K562 (cell line): ENCODE measurements around the gene ACBD4. TPM values are rescaled to one million over a fixed set of nuclear protein-coding genes. Genes with fewer than 3 reads are reported as not detected.
A peak's percentile ranks its signal among the peaks of the same experiment; 100 is the strongest.

Experiments used
- CBX1 ChIP-seq: sonication (generic); IDR thresholded peaks from 2 replicates; pipeline ENCODE4 v1.6.1; 2016; ENCODE audit warnings: antibody characterized with exemption, low read depth, mild to moderate bottlenecking
- CEBPB ChIP-seq: fragments of 450-650 bp; IDR thresholded peaks from 2 replicates; pipeline ENCODE4 v1.6.1; 2016; ENCODE audit warnings: missing genetic modification characterization, missing compliant biosample characterization
- DPF2 ChIP-seq: fragments of 450-650 bp; IDR thresholded peaks from 2 replicates; pipeline ENCODE4 v1.6.1; 2016
- HMG20B ChIP-seq: fragments of 250-450 bp; sonication (Bioruptor Pico); IDR thresholded peaks from 2 replicates; pipeline ENCODE4 v1.5.0; 2021; ENCODE audit warnings: mild to moderate bottlenecking
- MTA1 ChIP-seq: fragments of 450-650 bp; IDR thresholded peaks from 2 replicates; pipeline ENCODE4 v1.6.1; 2017; ENCODE audit warnings: borderline replicate concordance
- MTF1 ChIP-seq: fragments of 250-450 bp; sonication (Bioruptor Pico); IDR thresholded peaks from 2 replicates; pipeline ENCODE4 v1.9.0; 2021; ENCODE audit warnings: moderate library complexity, mild to moderate bottlenecking, inconsistent platforms, borderline replicate concordance
- PPARD ChIP-seq: fragments of 250-450 bp; sonication (Bioruptor Pico); IDR thresholded peaks from 2 replicates; pipeline ENCODE4 v1.8.0; 2022; ENCODE audit warnings: inconsistent platforms, mild to moderate bottlenecking, moderate library complexity
- RAD21 ChIP-seq, 2 experiments: fragments of 250-450 bp in 1 of 2; fragments of 450-650 bp in 1 of 2; sonication (Bioruptor Pico) in 1 of 2; formaldehyde crosslinking in 1 of 2; IDR thresholded peaks in 1 of 2; conservative IDR thresholded peaks in 1 of 2; 2 replicates each; pipeline versions ENCODE4 v1.4.0 to v1.8.0; 2020 to 2022; ENCODE audit warnings: mild to moderate bottlenecking in 2 of 2, moderate library complexity in 1 of 2
- RBM34 ChIP-seq: fragments of 200-400 bp; formaldehyde crosslinking; IDR thresholded peaks from 2 replicates; pipeline ENCODE4 v1.6.1; 2018; ENCODE audit warnings: low read length, borderline replicate concordance; ENCODE audit not compliant: insufficient read depth
- SMARCB1 ChIP-seq: IDR thresholded peaks from 2 replicates; pipeline ENCODE4 v1.6.1; 2011; ENCODE audit warnings: improper control_type of control experiment, low read depth; ENCODE audit not compliant: insufficient read length
- TAF1 ChIP-seq: IDR thresholded peaks from 2 replicates; pipeline ENCODE4 v1.6.1; 2011; ENCODE audit warnings: mild to moderate bottlenecking, low read length, moderate library complexity; ENCODE audit not compliant: insufficient read depth, control insufficient read depth, severe bottlenecking; ENCODE audit errors: extremely low read depth
- THRAP3 ChIP-seq: fragments of 450-650 bp; IDR thresholded peaks from 2 replicates; pipeline ENCODE4 v1.6.1; 2016; ENCODE audit warnings: mild to moderate bottlenecking, inconsistent platforms, borderline replicate concordance
- TSC22D4 ChIP-seq: fragments of 450-650 bp; IDR thresholded peaks from 2 replicates; pipeline ENCODE4 v1.6.1; 2016; ENCODE audit warnings: missing genetic modification characterization, missing biosample characterization, control low read depth
- ZNF12 ChIP-seq: sonication (generic); formaldehyde crosslinking; IDR thresholded peaks from 2 replicates; pipeline ENCODE4 v1.4.0; 2020; ENCODE audit warnings: mild to moderate bottlenecking, missing genetic modification reagents
- ZSCAN29 ChIP-seq: fragments of 450-650 bp; IDR thresholded peaks from 2 replicates; pipeline ENCODE4 v1.6.1; 2017
- polyA plus RNA-seq, 8 experiments: library from polyadenylated mRNA; depleted of rRNA in 4 of 8; stranded (reverse) in 5 of 8; unstranded in 3 of 8; fragments of >200 nt; fragmentation: Nextera tagmentation in 2 of 8; fragmentation: Illumina TruSeq in 1 of 8; extraction: Ambion mirVana in 2 of 8; extraction: Trizol in 1 of 8; gene quantifications; 2 replicates each; pipeline versions ENCODE4 v1.2.1 to v1.2.3, GENCODE V29; 2011 to 2014; ENCODE audit warnings: inconsistent platforms in 1 of 8, missing spikeins in 1 of 8
- total RNA-seq, 7 experiments: library from RNA; depleted of rRNA in 6 of 7; stranded (reverse); fragments of >200 nt in 6 of 7; fragmentation: Illumina TruSeq in 2 of 7; extraction: Trizol in 2 of 7; gene quantifications; 2 replicates each; pipeline versions ENCODE4 v1.2.1 to v1.2.3, GENCODE V29; 2011 to 2021; ENCODE audit warnings: low replicate concordance in 1 of 7
- TF ChIP-seq, protein P1 (sequence below): fragments of 450-650 bp; IDR thresholded peaks from 2 replicates; pipeline ENCODE4 v1.7.0; 2016; ENCODE audit warnings: borderline replicate concordance
- TF ChIP-seq, protein P2 (sequence below): fragments of 250-450 bp; sonication (Bioruptor Pico); IDR thresholded peaks from 2 replicates; pipeline ENCODE4 v1.5.0; 2020; ENCODE audit warnings: mild to moderate bottlenecking
- TF ChIP-seq, protein P3 (sequence below): IDR thresholded peaks from 3 replicates; pipeline ENCODE4 v1.6.1; 2011; ENCODE audit warnings: borderline replicate concordance, mild to moderate bottlenecking, moderate library complexity; ENCODE audit not compliant: insufficient read length; ENCODE audit errors: extremely low read depth

ACBD4 gene
- total and polyA plus RNA-seq, 9 of the 15 experiments (the other 6 are each of a cell fraction or from before 2014, with no cell fraction given) = 0.14 to 6.9 (median 4.6) TPM

DNA sequence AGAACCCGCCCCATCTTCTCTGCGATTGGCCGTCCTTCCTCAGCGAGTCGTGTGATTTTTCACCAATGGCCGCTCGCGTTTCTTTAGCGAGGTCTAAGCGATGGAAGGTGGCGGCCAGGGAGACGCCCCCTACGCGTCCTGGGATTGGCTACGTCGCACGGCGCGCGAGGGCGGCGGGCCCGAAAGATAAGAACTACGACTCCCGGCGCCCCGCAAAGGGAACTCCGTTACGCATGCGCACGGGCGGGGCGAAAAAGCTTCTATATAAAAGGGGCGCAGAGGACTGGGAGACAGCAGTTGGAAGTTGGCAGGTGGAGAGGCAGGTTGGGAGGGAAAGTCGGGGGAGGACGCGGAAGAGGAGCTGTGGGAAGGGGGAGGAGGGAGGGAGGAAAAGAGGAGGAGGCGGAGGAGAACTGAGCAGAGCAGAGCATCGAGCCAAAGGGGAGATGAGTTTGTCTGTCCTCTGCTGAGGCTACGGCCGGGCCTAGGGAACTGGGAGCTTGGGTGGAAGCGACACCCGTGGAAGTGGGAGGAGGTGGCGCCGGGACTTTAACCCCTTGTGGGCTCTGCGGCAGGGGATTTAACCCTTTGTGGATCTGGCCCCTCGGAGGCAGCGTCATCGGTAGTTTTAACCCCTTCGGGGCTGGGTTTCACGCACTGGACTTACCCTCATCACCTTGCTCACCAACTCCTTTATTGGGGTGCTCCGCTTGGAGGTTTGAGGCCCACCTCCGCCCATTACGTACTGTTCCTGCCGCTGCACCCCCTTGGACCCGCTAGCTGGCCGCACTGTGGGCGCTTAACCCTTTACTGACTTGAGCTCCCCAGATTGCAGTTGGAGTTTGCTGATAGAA lies 12.9 kb downstream of the ACBD4 start, which contains the start of gene HEXIM1 (continued):
- TF ChIP-seq, protein P1, sequence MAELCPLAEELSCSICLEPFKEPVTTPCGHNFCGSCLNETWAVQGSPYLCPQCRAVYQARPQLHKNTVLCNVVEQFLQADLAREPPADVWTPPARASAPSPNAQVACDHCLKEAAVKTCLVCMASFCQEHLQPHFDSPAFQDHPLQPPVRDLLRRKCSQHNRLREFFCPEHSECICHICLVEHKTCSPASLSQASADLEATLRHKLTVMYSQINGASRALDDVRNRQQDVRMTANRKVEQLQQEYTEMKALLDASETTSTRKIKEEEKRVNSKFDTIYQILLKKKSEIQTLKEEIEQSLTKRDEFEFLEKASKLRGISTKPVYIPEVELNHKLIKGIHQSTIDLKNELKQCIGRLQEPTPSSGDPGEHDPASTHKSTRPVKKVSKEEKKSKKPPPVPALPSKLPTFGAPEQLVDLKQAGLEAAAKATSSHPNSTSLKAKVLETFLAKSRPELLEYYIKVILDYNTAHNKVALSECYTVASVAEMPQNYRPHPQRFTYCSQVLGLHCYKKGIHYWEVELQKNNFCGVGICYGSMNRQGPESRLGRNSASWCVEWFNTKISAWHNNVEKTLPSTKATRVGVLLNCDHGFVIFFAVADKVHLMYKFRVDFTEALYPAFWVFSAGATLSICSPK = peak; percentile 88; the same call in 1 of the 2 replicates
- TF ChIP-seq PPARD (CRISPR knock-in tag) (no peak), SMARCB1 (no peak), TAF1 (peak; percentile 100), DPF2 (peak; percentile 74), CEBPB (tag) (no peak), ZSCAN29 (no peak), CBX1 (peak; percentile 99), MTF1 (CRISPR knock-in tag) (no peak), HMG20B (CRISPR knock-in tag) (peak; percentile 85; the same call in 1 of the 2 replicates), THRAP3 (peak; percentile 87; the same call in 1 of the 2 replicates), RAD21 (CRISPR knock-in tag; conservative IDR thresholded peaks at IDR 0.05 in 1 of 2, IDR thresholded peaks at IDR 0.05 in 1 of 2) (0 out of 4 replicates have a peak, but pooled peaks of 1 of the 2 experiments have one; percentile 10), RBM34 (no peak), TSC22D4 (no peak), ZNF12 (CRISPR knock-in tag) (no peak; the same call in 1 of the 2 replicates), MTA1 (peak; percentile 95)
- TF ChIP-seq, protein P2, sequence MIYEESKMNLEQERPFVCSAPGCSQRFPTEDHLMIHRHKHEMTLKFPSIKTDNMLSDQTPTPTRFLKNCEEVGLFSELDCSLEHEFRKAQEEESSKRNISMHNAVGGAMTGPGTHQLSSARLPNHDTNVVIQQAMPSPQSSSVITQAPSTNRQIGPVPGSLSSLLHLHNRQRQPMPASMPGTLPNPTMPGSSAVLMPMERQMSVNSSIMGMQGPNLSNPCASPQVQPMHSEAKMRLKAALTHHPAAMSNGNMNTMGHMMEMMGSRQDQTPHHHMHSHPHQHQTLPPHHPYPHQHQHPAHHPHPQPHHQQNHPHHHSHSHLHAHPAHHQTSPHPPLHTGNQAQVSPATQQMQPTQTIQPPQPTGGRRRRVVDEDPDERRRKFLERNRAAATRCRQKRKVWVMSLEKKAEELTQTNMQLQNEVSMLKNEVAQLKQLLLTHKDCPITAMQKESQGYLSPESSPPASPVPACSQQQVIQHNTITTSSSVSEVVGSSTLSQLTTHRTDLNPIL (CRISPR knock-in tag) = peak; percentile 91
- TF ChIP-seq, protein P3, sequence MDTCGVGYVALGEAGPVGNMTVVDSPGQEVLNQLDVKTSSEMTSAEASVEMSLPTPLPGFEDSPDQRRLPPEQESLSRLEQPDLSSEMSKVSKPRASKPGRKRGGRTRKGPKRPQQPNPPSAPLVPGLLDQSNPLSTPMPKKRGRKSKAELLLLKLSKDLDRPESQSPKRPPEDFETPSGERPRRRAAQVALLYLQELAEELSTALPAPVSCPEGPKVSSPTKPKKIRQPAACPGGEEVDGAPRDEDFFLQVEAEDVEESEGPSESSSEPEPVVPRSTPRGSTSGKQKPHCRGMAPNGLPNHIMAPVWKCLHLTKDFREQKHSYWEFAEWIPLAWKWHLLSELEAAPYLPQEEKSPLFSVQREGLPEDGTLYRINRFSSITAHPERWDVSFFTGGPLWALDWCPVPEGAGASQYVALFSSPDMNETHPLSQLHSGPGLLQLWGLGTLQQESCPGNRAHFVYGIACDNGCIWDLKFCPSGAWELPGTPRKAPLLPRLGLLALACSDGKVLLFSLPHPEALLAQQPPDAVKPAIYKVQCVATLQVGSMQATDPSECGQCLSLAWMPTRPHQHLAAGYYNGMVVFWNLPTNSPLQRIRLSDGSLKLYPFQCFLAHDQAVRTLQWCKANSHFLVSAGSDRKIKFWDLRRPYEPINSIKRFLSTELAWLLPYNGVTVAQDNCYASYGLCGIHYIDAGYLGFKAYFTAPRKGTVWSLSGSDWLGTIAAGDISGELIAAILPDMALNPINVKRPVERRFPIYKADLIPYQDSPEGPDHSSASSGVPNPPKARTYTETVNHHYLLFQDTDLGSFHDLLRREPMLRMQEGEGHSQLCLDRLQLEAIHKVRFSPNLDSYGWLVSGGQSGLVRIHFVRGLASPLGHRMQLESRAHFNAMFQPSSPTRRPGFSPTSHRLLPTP = no peak
